GM12878 (cell line): Measurements from ENCODE around the gene MORC4. TPM values are rescaled to one million over a fixed set of nuclear protein-coding genes. Genes with fewer than 3 reads are reported as not detected.

Experiments used
- ATAC-seq: fragments of 200-7000 bp; cut with Tn5 transposase; 3 replicates; pipeline ENCODE4 v1.9.1; 2020; ENCODE audit warnings: mild to moderate bottlenecking, moderate library complexity
- BruUV-seq: library from RNA; stranded (reverse); fragments of 400-500 nt; replicated peaks from 2 replicates; lab custom pipeline; 2021; lab: Mats Ljungman, UMichigan
- CTCF ChIA-PET: fragments of 300-600 bp; sonication (Branson Sonifier 250); formaldehyde crosslinking; extraction: SDS; loops from one replicate; lab custom pipeline; 2021; ENCODE audit warnings: inconsistent platforms; lab: Yijun Ruan, JAX
- POLR2A ChIA-PET: fragments of 350-600 bp; formaldehyde crosslinking; extraction: SDS; loops from one replicate; lab custom pipeline; 2021; ENCODE audit warnings: inconsistent platforms; lab: Charles Lee
- RAD21 ChIA-PET: fragments of 300-600 bp; sonication (Branson Sonifier 250); formaldehyde crosslinking; loops from one replicate; lab custom pipeline; 2023; ENCODE audit warnings: antibody characterized with exemption; ENCODE audit not compliant: unreplicated experiment; lab: Charles Lee
- SMC1A ChIA-PET: fragments of 300-600 bp; sonication (Branson Sonifier 250); formaldehyde crosslinking; loops from one replicate; lab custom pipeline; 2023; ENCODE audit not compliant: unreplicated experiment, uncharacterized antibody; lab: Charles Lee
- DNase-seq: peaks from one replicate; pipeline ENCODE4 v3.0.0-alpha.2; 2011; ENCODE audit warnings: low read depth, low spot score
- FAIRE-seq: peaks from 3 replicates; lab custom pipeline; 2011; peaks lifted over from hg19 to GRCh38; lab: Jason Lieb, UNC
- H2AFZ ChIP-seq: 2 replicates; pipeline ENCODE4 v1.6.0; 2011; ENCODE audit warnings: low read depth, low read length, control low read depth; ENCODE audit not compliant: control insufficient read depth
- H3K27ac ChIP-seq: 2 replicates; pipeline ENCODE4 v1.5.1; 2011; ENCODE audit warnings: control low read depth; ENCODE audit not compliant: control insufficient read depth, insufficient read depth
- H3K27me3 ChIP-seq, 2 experiments: replicated peaks in 1 of 2; 2 replicates each; pipeline versions ENCODE4 v1.6.0 to v1.6.1; 2011; ENCODE audit warnings: low read length in 1 of 2; ENCODE audit not compliant: control insufficient read depth in 2 of 2, insufficient read depth in 2 of 2
- H3K36me3 ChIP-seq, 2 experiments: 2 replicates each; pipeline ENCODE4 v1.5.1; 2011; ENCODE audit warnings: low read length in 1 of 2; ENCODE audit not compliant: control insufficient read depth in 2 of 2, insufficient read depth in 2 of 2
- H3K4me1 ChIP-seq: 2 replicates; pipeline ENCODE4 v1.6.1; 2011; ENCODE audit warnings: mild to moderate bottlenecking, low read length, moderate library complexity, mixed read lengths; ENCODE audit not compliant: control insufficient read depth, insufficient read depth
- H3K4me2 ChIP-seq: 2 replicates; pipeline ENCODE4 v1.6.0; 2011; ENCODE audit warnings: control low read depth; ENCODE audit not compliant: control insufficient read depth, insufficient read depth
- H3K4me3 ChIP-seq: fragments of 200-600 bp; sonication (generic); 2 replicates; pipeline ENCODE4 v1.5.1; 2016
- H3K79me2 ChIP-seq: 2 replicates; pipeline ENCODE4 v1.6.0; 2011; ENCODE audit warnings: low read length; ENCODE audit not compliant: control insufficient read depth, insufficient read depth
- H3K9ac ChIP-seq: 2 replicates; pipeline ENCODE4 v1.8.0; 2011; ENCODE audit warnings: low read length, control low read depth, mixed read lengths; ENCODE audit not compliant: control insufficient read depth, insufficient read depth
- H3K9me3 ChIP-seq: replicated peaks from 3 replicates; pipeline ENCODE4 v1.5.1; 2011; ENCODE audit warnings: mild to moderate bottlenecking, low read length; ENCODE audit not compliant: control insufficient read depth, insufficient read depth
- H4K20me1 ChIP-seq: 2 replicates; pipeline ENCODE4 v1.6.0; 2011; ENCODE audit not compliant: control insufficient read depth, insufficient read depth
- ATF7 ChIP-seq: fragments of 450-650 bp; IDR thresholded peaks from 2 replicates; pipeline ENCODE4 v1.6.1; 2016; ENCODE audit warnings: low read depth, mild to moderate bottlenecking
- CHD1 ChIP-seq: IDR thresholded peaks from 2 replicates; pipeline ENCODE4 v1.6.1; 2012; ENCODE audit warnings: low read depth, low read length, improper control_type of control experiment
- CTCF ChIP-seq, 3 experiments: IDR thresholded peaks in 2 of 3; conservative IDR thresholded peaks in 1 of 3; 2 replicates each; pipeline ENCODE4 v1.5.1; 2011; ENCODE audit warnings: low read depth in 3 of 3, low read length in 3 of 3, mild to moderate bottlenecking in 3 of 3, control low read depth in 2 of 3, moderate library complexity in 2 of 3, inconsistent platforms in 1 of 3, mixed read lengths in 1 of 3; ENCODE audit not compliant: control insufficient read depth in 2 of 3, insufficient read depth in 1 of 3; ENCODE audit errors: extremely low read depth in 1 of 3
- GATAD2B ChIP-seq: fragments of 450-650 bp; conservative IDR thresholded peaks from 2 replicates; pipeline ENCODE4 v1.6.1; 2017; ENCODE audit warnings: low read depth, mild to moderate bottlenecking, moderate library complexity
- IKZF1 ChIP-seq: fragments of 450-650 bp; conservative IDR thresholded peaks from 2 replicates; pipeline ENCODE4 v1.6.1; 2017; ENCODE audit warnings: antibody characterized with exemption, mild to moderate bottlenecking
- IRF3 ChIP-seq: fragments of 450-650 bp; IDR thresholded peaks from 2 replicates; pipeline ENCODE4 v1.6.1; 2014; ENCODE audit warnings: mild to moderate bottlenecking
- KAT2A ChIP-seq: conservative IDR thresholded peaks from 2 replicates; pipeline ENCODE4 v1.6.1; 2011; ENCODE audit warnings: low read depth, low read length; ENCODE audit not compliant: control insufficient read depth
- RAD51 ChIP-seq: fragments of 450-650 bp; IDR thresholded peaks from 2 replicates; pipeline ENCODE4 v1.6.1; 2016; ENCODE audit warnings: moderate library complexity, mild to moderate bottlenecking, inconsistent platforms
- RB1 ChIP-seq: fragments of 450-650 bp; formaldehyde crosslinking; IDR thresholded peaks from 2 replicates; pipeline ENCODE4 v1.6.1; 2017; ENCODE audit warnings: mild to moderate bottlenecking, borderline replicate concordance
- TAF1 ChIP-seq: IDR thresholded peaks from 2 replicates; pipeline ENCODE4 v1.6.1; 2011; ENCODE audit warnings: mild to moderate bottlenecking, low read depth, low read length, borderline replicate concordance
- TBL1XR1 ChIP-seq: IDR thresholded peaks from 2 replicates; pipeline ENCODE4 v1.6.1; 2012; ENCODE audit warnings: low read depth, low read length, improper control_type of control experiment
- WRNIP1 ChIP-seq: IDR thresholded peaks from 2 replicates; pipeline ENCODE4 v1.6.1; 2011; ENCODE audit warnings: low read depth, low read length, improper control_type of control experiment, borderline replicate concordance
- ZNF384 ChIP-seq: IDR thresholded peaks from 2 replicates; pipeline ENCODE4 v1.6.1; 2012; ENCODE audit warnings: low read depth, mild to moderate bottlenecking, low read length, improper control_type of control experiment, borderline replicate concordance
- ZSCAN29 ChIP-seq: fragments of 450-650 bp; IDR thresholded peaks from 2 replicates; pipeline ENCODE4 v1.6.1; 2017; ENCODE audit warnings: mild to moderate bottlenecking, moderate library complexity
- WGBS: methylation state at CpG from one replicate; pipeline ENCODE4 v1.1.6; 2016; ENCODE audit warnings: low lambda C conversion rate; ENCODE audit not compliant: insufficient replicate concordance, insufficient coverage; ENCODE audit errors: missing lambda C conversion rate; 5-methylcytosine and 5-hydroxymethylcytosine counted together
- in situ Hi-C: fragments of 300-500 bp; cut with MboI; formaldehyde crosslinking; loops from 9 replicates; pipeline ENCODE4 v1.14.3; 2018; ENCODE audit warnings: mixed read lengths
- intact Hi-C: fragments of 100-400 bp; cut with micrococcal nuclease; formaldehyde crosslinking; loops from one replicate; pipeline ENCODE4 v1.14.2; 2022; ENCODE audit not compliant: unreplicated experiment
- polyA plus RNA-seq, 11 experiments: library from polyadenylated mRNA; depleted of rRNA in 4 of 11; unstranded in 6 of 11; stranded (reverse) in 5 of 11; fragments of >200 nt; fragmentation: Nextera tagmentation in 4 of 11; fragmentation: Illumina TruSeq in 1 of 11; extraction: Ambion mirVana in 4 of 11; extraction: Trizol in 1 of 11; gene quantifications; 1 replicate in 1 of 11; 2 replicates in 10 of 11; pipeline versions ENCODE4 v1.2.1 to v1.2.3, GENCODE V29; 2011 to 2016; ENCODE audit warnings: inconsistent platforms in 2 of 11, missing spikeins in 2 of 11, low read depth in 1 of 11
- total RNA-seq, 4 experiments: library from RNA; depleted of rRNA in 3 of 4; stranded (reverse); fragments of >200 nt in 3 of 4; fragmentation: Illumina TruSeq in 1 of 4; extraction: Trizol in 1 of 4; gene quantifications; 2 replicates each; pipeline versions ENCODE4 v1.2.1 to v1.2.3, GENCODE V29; 2013 to 2021

Gene MORC4
- total and polyA plus RNA-seq, 10 of the 15 experiments (the other 5 are each of a cell fraction or from before 2014, with no cell fraction given) = 0.03 to 0.65 (median 0.26) TPM

GRCh38 chrX:106927700-106928099, 72.3 kb downstream of the MORC4 start:
- POLR2A ChIA-PET = no interaction called here
- in situ Hi-C loops = no loop called here
- Histone ChIP-seq H3K4me1 (no peaks in the 10 kb centered on the region), H3K9ac (no peak overlapping the region), H3K27ac (no peak overlapping the region), H3K36me3 (no peaks in the 10 kb centered on the region), H3K4me3 (no peak overlapping the region), H3K9me3 (no peaks in the 10 kb centered on the region), H4K20me1 (no peaks in the 10 kb centered on the region), H2AFZ (no peak overlapping the region), H3K27me3 (no peaks in the 10 kb centered on the region), H3K79me2 (no peaks in the 10 kb centered on the region), H3K4me2 (no peak overlapping the region)
- no peak for FAIRE-seq
- SMC1A ChIA-PET = interaction anchor here (0.7 kb wide), 1 partner anchor 554 kb away, joined by 3 read pairs; no protein-coding TSS in a partner anchor
- intact Hi-C loops = no loop called here
- no peak for DNase-seq
- TF ChIP-seq ZNF384 (no peak), TBL1XR1 (no peak), ATF7 (no peak), IKZF1 (no peak), GATAD2B (no peak), RB1 (no peak), ZSCAN29 (no peak), WRNIP1 (no peak), IRF3 (no peak), RAD51 (no peak), CHD1 (no peak), KAT2A (no peak), CTCF (IDR thresholded peaks at IDR 0.05 in 2 of 3, conservative IDR thresholded peaks at IDR 0.05 in 1 of 3; ENCODE audit: control insufficient read depth in 2 of 3, extremely low read depth in 1 of 3, insufficient read depth in 1 of 3, low read depth in 3 of 3, low read length in 3 of 3) (no peak), TAF1 (no peak)
- CTCF ChIA-PET = no interaction called here
- WGBS = 15% methylated on average over 5 of the region's 5 CpGs
- no TSS peak for BruUV-seq
- RAD21 ChIA-PET = no interaction called here
- ATAC-seq = no peak
